Suprapubic skin (tissue), 4 donors: Measurements from ENCODE around the gene RAB17.

Experiments used
- CTCF ChIP-seq, 2 donors: fragments of 200-600 bp in 1 of 2; fragments of 450-650 bp in 1 of 2; sonication (generic) in 1 of 2; IDR thresholded peaks; one replicate each; pipeline ENCODE4 v1.5.1; 2016 to 2019; ENCODE audit warnings: antibody characterized with exemption in 2 of 2, mild to moderate bottlenecking in 1 of 2, moderate library complexity in 1 of 2
- POLR2A ChIP-seq, 2 donors: fragments of 450-650 bp; IDR thresholded peaks; one replicate each; pipeline ENCODE4 v1.6.1; 2017; ENCODE audit warnings: antibody characterized with exemption in 2 of 2, mild to moderate bottlenecking in 2 of 2, moderate library complexity in 2 of 2
- POLR2AphosphoS5 ChIP-seq, 3 donors: sonication (generic); formaldehyde crosslinking; IDR thresholded peaks; one replicate each; pipeline ENCODE4 v1.6.1; 2017; ENCODE audit warnings: antibody characterized with exemption in 3 of 3

- TF ChIP-seq CTCF (IDR thresholded peaks at IDR 0.05) (no peak), POLR2AphosphoS5 (IDR thresholded peaks at IDR 0.05) (no peak), POLR2A (IDR thresholded peaks at IDR 0.05) (no peak)
Measured at GRCh38 chr2:237536617-237537016, 53.9 kb downstream of the RAB17 start.
